H1 (cell line): ENCODE measurements around the gene INPP4B. TPM values are rescaled to one million over a fixed set of nuclear protein-coding genes. Genes with fewer than 3 reads are reported as not detected.
"Not testable (repeated sequence)": the region's sequence is repeated elsewhere in the genome, so short reads cannot be mapped to it uniquely, and the experiment has no call there.

Experiments used
- CTCF ChIA-PET: fragments of 300-600 bp; sonication (Branson Sonifier 250); formaldehyde crosslinking; loops from one replicate; lab custom pipeline; 2021; ENCODE audit not compliant: partially characterized antibody; lab: Charles Lee
- POLR2A ChIA-PET: fragments of 300-600 bp; sonication (Branson Sonifier 250); formaldehyde crosslinking; loops from one replicate; lab custom pipeline; 2021; ENCODE audit warnings: inconsistent platforms; ENCODE audit not compliant: partially characterized antibody; lab: Charles Lee
- DNase-seq, 2 experiments: peaks; one replicate each; pipeline versions ENCODE4 v3.0.0 to v3.0.0-alpha.2; 2010 to 2022; ENCODE audit warnings: low spot score in 2 of 2, low read depth in 1 of 2, mixed read lengths in 1 of 2
- FAIRE-seq: peaks from 2 replicates; lab custom pipeline; 2011; peaks lifted over from hg19 to GRCh38; lab: Jason Lieb, UNC
- H2AFZ ChIP-seq: 2 replicates; pipeline ENCODE4 v1.8.1; 2012; ENCODE audit warnings: low read length, inconsistent platforms
- H2AK5ac ChIP-seq: 2 replicates; pipeline ENCODE4 v1.6.1; 2013; ENCODE audit warnings: low read depth, low read length
- H2BK120ac ChIP-seq: replicated peaks from 2 replicates; pipeline ENCODE3; 2013; ENCODE audit warnings: low read depth, low read length, inconsistent platforms
- H2BK12ac ChIP-seq: 2 replicates; pipeline ENCODE4 v1.6.1; 2013; ENCODE audit warnings: low read depth, low read length
- H2BK15ac ChIP-seq: 2 replicates; pipeline ENCODE4 v1.6.1; 2013; ENCODE audit warnings: low read length
- H2BK20ac ChIP-seq: 2 replicates; pipeline ENCODE4 v1.6.1; 2013; ENCODE audit warnings: low read length
- H2BK5ac ChIP-seq: 2 replicates; pipeline ENCODE4 v1.6.1; 2013; ENCODE audit warnings: low read depth, low read length
- H3K14ac ChIP-seq: 2 replicates; pipeline ENCODE4 v1.6.1; 2013; ENCODE audit warnings: inconsistent platforms; ENCODE audit not compliant: insufficient read length
- H3K18ac ChIP-seq: 2 replicates; pipeline ENCODE4 v1.6.1; 2013; ENCODE audit warnings: low read length; ENCODE audit errors: extremely low read depth
- H3K23ac ChIP-seq: 2 replicates; pipeline ENCODE4 v1.6.1; 2013; ENCODE audit warnings: inconsistent platforms; ENCODE audit not compliant: insufficient read length
- H3K23me2 ChIP-seq: 2 replicates; pipeline ENCODE4 v1.6.1; 2013; ENCODE audit warnings: low read depth, low read length
- H3K27ac ChIP-seq: 2 replicates; pipeline ENCODE4 v1.6.1; 2011; ENCODE audit warnings: low read depth, low read length, inconsistent platforms
- H3K27me3 ChIP-seq, 4 experiments: replicated peaks in 1 of 4; 1 replicate in 1 of 4; 2 replicates in 3 of 4; pipeline versions ENCODE4 v1.6.1 to v1.8.1; 2011 to 2013; ENCODE audit warnings: low read length in 3 of 4, mild to moderate bottlenecking in 3 of 4, inconsistent platforms in 2 of 4, mixed read lengths in 2 of 4, moderate library complexity in 1 of 4; ENCODE audit not compliant: control insufficient read depth in 3 of 4, insufficient read depth in 3 of 4; ENCODE audit errors: extremely low read depth in 1 of 4
- H3K36me3 ChIP-seq, 4 experiments: 2 replicates each; pipeline versions ENCODE4 v1.6.1 to v1.8.1; 2011 to 2013; ENCODE audit warnings: mild to moderate bottlenecking in 4 of 4, low read length in 3 of 4, moderate library complexity in 2 of 4, control low read depth in 1 of 4, inconsistent platforms in 1 of 4; ENCODE audit not compliant: insufficient read depth in 4 of 4, control insufficient read depth in 2 of 4
- H3K4ac ChIP-seq: replicated peaks from 2 replicates; pipeline ENCODE3; 2013; ENCODE audit warnings: low read length, low read depth, mixed read lengths, inconsistent platforms; ENCODE audit not compliant: insufficient read length
- H3K4me1 ChIP-seq, 4 experiments: replicated peaks in 1 of 4; 1 replicate in 1 of 4; 2 replicates in 3 of 4; pipeline versions ENCODE4 v1.6.1 to v1.8.1; 2011 to 2013; ENCODE audit warnings: low read length in 3 of 4, inconsistent platforms in 2 of 4, mixed read lengths in 1 of 4; ENCODE audit not compliant: insufficient read depth in 4 of 4, control insufficient read depth in 3 of 4
- H3K4me2 ChIP-seq, 2 experiments: 2 replicates each; pipeline versions ENCODE4 v1.6.1 to v1.8.1; 2011 to 2013; ENCODE audit warnings: low read depth in 2 of 2, low read length in 2 of 2, control low read depth in 1 of 2, inconsistent platforms in 1 of 2, mild to moderate bottlenecking in 1 of 2; ENCODE audit not compliant: insufficient read depth in 1 of 2
- H3K4me3 ChIP-seq, 4 experiments: fragments of 200-600, 300-600 bp in 1 of 4; sonication (generic), shearing (Covaris generic), sonication (Bioruptor Twin) in 1 of 4; 2 replicates each; pipeline versions ENCODE4 v1.5.1 to v1.8.1; 2011 to 2016; ENCODE audit warnings: low read length in 4 of 4, low read depth in 3 of 4, control low read depth in 2 of 4, inconsistent platforms in 2 of 4, mild to moderate bottlenecking in 2 of 4, mixed read lengths in 1 of 4, moderate library complexity in 1 of 4; ENCODE audit not compliant: insufficient read depth in 2 of 4; ENCODE audit errors: extremely low read depth in 1 of 4
- H3K56ac ChIP-seq: replicated peaks from 2 replicates; pipeline ENCODE3; 2013; ENCODE audit warnings: low read depth, mild to moderate bottlenecking, mixed read lengths, low read length, inconsistent platforms; ENCODE audit not compliant: insufficient read length
- H3K79me1 ChIP-seq: 2 replicates; pipeline ENCODE4 v1.6.1; 2013; ENCODE audit warnings: low read depth, low read length, control low read depth
- H3K79me2 ChIP-seq, 2 experiments: 2 replicates each; pipeline versions ENCODE4 v1.6.1 to v1.8.1; 2012 to 2013; ENCODE audit warnings: low read length in 2 of 2, mild to moderate bottlenecking in 2 of 2, inconsistent platforms in 1 of 2; ENCODE audit not compliant: insufficient read depth in 2 of 2, control insufficient read depth in 1 of 2
- H3K9ac ChIP-seq, 4 experiments: replicated peaks in 1 of 4; 1 replicate in 1 of 4; 2 replicates in 3 of 4; pipeline versions ENCODE4 v1.6.1 to v1.8.1; 2011 to 2013; ENCODE audit warnings: low read depth in 3 of 4, low read length in 3 of 4, control low read depth in 2 of 4, mild to moderate bottlenecking in 2 of 4, moderate library complexity in 2 of 4, inconsistent platforms in 1 of 4; ENCODE audit errors: extremely low read depth in 1 of 4
- H3K9me3 ChIP-seq, 2 experiments: 2 replicates each; pipeline versions ENCODE4 v1.6.1 to v1.8.1; 2012 to 2013; ENCODE audit warnings: mild to moderate bottlenecking in 2 of 2, moderate library complexity in 2 of 2, control low read depth in 1 of 2, inconsistent platforms in 1 of 2, low read depth in 1 of 2, low read length in 1 of 2, mixed read lengths in 1 of 2; ENCODE audit not compliant: insufficient read depth in 2 of 2
- H4K20me1 ChIP-seq, 2 experiments: replicated peaks in 1 of 2; 2 replicates each; pipeline versions ENCODE3 to v1.8.1; 2011 to 2013; ENCODE audit warnings: inconsistent platforms in 2 of 2, low read length in 2 of 2, mild to moderate bottlenecking in 1 of 2; ENCODE audit not compliant: insufficient read depth in 2 of 2, control insufficient read depth in 1 of 2
- H4K5ac ChIP-seq: 2 replicates; pipeline ENCODE4 v1.6.1; 2013; ENCODE audit warnings: low read length, low read depth, mixed read lengths, inconsistent platforms; ENCODE audit not compliant: insufficient read length
- H4K8ac ChIP-seq: 2 replicates; pipeline ENCODE4 v1.8.0; 2013; ENCODE audit warnings: mild to moderate bottlenecking, moderate library complexity, low read length, inconsistent platforms; ENCODE audit not compliant: insufficient read depth; ENCODE audit errors: extremely low read depth
- H4K91ac ChIP-seq: replicated peaks from 2 replicates; pipeline ENCODE3; 2013; ENCODE audit warnings: low read length, mixed read lengths, inconsistent platforms; ENCODE audit not compliant: insufficient read length
- WGBS, 2 experiments: shearing (Covaris generic) in 1 of 2; methylation state at CpG; one replicate each; pipeline versions ENCODE4 v1.1.6 to v1.1.7; 2013 to 2015; ENCODE audit warnings: low lambda C conversion rate in 2 of 2, mixed read lengths in 2 of 2, inconsistent platforms in 1 of 2, low coverage in 1 of 2, missing lambda C conversion rate in 1 of 2; ENCODE audit not compliant: insufficient replicate concordance in 2 of 2, insufficient coverage in 1 of 2, insufficient read length in 1 of 2; ENCODE audit errors: extremely low coverage in 1 of 2, missing lambda C conversion rate in 1 of 2; 5-methylcytosine and 5-hydroxymethylcytosine counted together
- polyA plus RNA-seq, 7 experiments: library from polyadenylated mRNA; depleted of rRNA in 3 of 7; stranded (reverse) in 5 of 7; unstranded in 2 of 7; fragments of >200 nt in 5 of 7; fragments of 200-250 nt in 2 of 7; gene quantifications; 1 replicate in 5 of 7; 2 replicates in 1 of 7; 4 replicates in 1 of 7; pipeline versions ENCODE4 v1.2.1 to v1.2.3, GENCODE V29; 2011 to 2013; ENCODE audit warnings: missing spikeins in 2 of 7, mixed read lengths in 2 of 7
- total RNA-seq: library from RNA; stranded (reverse); fragmentation: NEBNext Ultra II Directional; extraction: Animal tissue kit (Norgen Biotek cat#: 25700); gene quantifications from 2 replicates; pipeline ENCODE4 v1.2.1, GENCODE V29; 2021

The INPP4B gene
- total and polyA plus RNA-seq, 2 of the 8 experiments (the other 6 are each of a cell fraction or from before 2014, with no cell fraction given) = 0.11 to 0.54 TPM

GRCh38 chr4:142068304-142068703 is 777.8 kb downstream of the INPP4B start:
- H3K18ac ChIP-seq, H4K91ac ChIP-seq, CTCF ChIA-PET, H2AFZ ChIP-seq, H3K4me1 ChIP-seq, H2BK20ac ChIP-seq, H3K4me3 ChIP-seq, H3K4me2 ChIP-seq, H2BK120ac ChIP-seq, H3K14ac ChIP-seq, DNase-seq, H2AK5ac ChIP-seq, H3K9ac ChIP-seq, H3K56ac ChIP-seq, H3K23me2 ChIP-seq, H2BK5ac ChIP-seq, H2BK12ac ChIP-seq, H3K79me1 ChIP-seq, H4K5ac ChIP-seq, H3K36me3 ChIP-seq, H4K8ac ChIP-seq, FAIRE-seq, H3K79me2 ChIP-seq, H3K23ac ChIP-seq, POLR2A ChIA-PET, H3K27me3 ChIP-seq, H4K20me1 ChIP-seq, H3K27ac ChIP-seq, H3K4ac ChIP-seq, H2BK15ac ChIP-seq: not testable (repeated sequence)
- WGBS, 2 experiments = 84% methylated on average over 2 of the region's 2 CpGs; no CpG with 5 or more reads in 1 of the 2 experiments
- peaks cover 9 to 11% of the 10 kb centered on the region in 2 experiments for H3K9me3 ChIP-seq

GRCh38 chr4:142066562-142066961 is 779.5 kb downstream of the INPP4B start:
- H3K4me1 ChIP-seq, H3K9ac ChIP-seq, H2BK5ac ChIP-seq, H2BK12ac ChIP-seq, H2AK5ac ChIP-seq, H3K23me2 ChIP-seq, H3K23ac ChIP-seq, H3K4me2 ChIP-seq, H3K79me2 ChIP-seq, H3K18ac ChIP-seq, H4K20me1 ChIP-seq, FAIRE-seq, H3K4ac ChIP-seq, H3K14ac ChIP-seq, H3K27me3 ChIP-seq, CTCF ChIA-PET, H2AFZ ChIP-seq, H2BK120ac ChIP-seq, H4K8ac ChIP-seq, H3K36me3 ChIP-seq, H2BK15ac ChIP-seq, H3K56ac ChIP-seq, H4K91ac ChIP-seq, H4K5ac ChIP-seq, DNase-seq, H3K4me3 ChIP-seq, H3K27ac ChIP-seq, H2BK20ac ChIP-seq, H3K79me1 ChIP-seq, POLR2A ChIA-PET: not testable (repeated sequence)
- peaks cover 9 to 11% of the 10 kb centered on the region in 2 experiments for H3K9me3 ChIP-seq
- 92% methylated on average over 8 of the region's 8 CpGs; no CpG with 5 or more reads in 1 of the 2 experiments for WGBS, 2 experiments
